ENCODE data around the gene MEG3. TPM values are rescaled to one million over a fixed set of nuclear protein-coding genes. Genes with fewer than 3 reads are reported as not detected.

Gene MEG3
- total RNA-seq, 1 donor from 2014 or later = 82.2 TPM

GRCh38 chr14:100894416-100894815 lies 68.5 kb downstream of the MEG3 start:
- no peak for DNase-seq (ENCODE audit: low spot score)

DNA sequence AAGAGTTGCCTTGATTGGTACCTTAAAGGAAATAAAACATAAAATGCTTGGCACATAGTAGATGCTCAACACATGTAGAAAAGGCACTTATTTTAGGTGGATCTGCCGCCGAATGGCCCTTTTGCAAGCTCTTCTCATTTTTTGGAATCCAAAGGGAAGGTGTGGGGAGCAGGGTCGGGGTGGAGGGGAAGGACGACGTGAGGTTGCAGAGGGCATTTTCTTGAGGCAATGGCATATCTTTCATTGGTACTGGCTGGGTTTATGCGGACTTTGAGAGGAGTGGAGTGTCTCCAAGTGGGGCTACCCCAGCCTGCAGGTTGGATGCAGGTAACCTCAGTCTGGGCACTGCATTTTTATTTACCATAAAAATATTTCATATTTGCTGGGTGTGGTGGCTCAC lies 69.5 kb downstream of the MEG3 start:
- no peak for DNase-seq (ENCODE audit: low spot score)

- no peak for DNase-seq (ENCODE audit: low spot score)
Observed at GRCh38 chr14:100896369-100897060, 70.6 kb downstream of the MEG3 start.

- DNase-seq (ENCODE audit: low spot score) = no peak
Observed at GRCh38 chr14:100898465-100898864, 72.5 kb downstream of the MEG3 start.

- DNase-seq (ENCODE audit: low spot score) = no peak
Observed at GRCh38 chr14:100898935-100899883, 73.3 kb downstream of the MEG3 start.

DNA sequence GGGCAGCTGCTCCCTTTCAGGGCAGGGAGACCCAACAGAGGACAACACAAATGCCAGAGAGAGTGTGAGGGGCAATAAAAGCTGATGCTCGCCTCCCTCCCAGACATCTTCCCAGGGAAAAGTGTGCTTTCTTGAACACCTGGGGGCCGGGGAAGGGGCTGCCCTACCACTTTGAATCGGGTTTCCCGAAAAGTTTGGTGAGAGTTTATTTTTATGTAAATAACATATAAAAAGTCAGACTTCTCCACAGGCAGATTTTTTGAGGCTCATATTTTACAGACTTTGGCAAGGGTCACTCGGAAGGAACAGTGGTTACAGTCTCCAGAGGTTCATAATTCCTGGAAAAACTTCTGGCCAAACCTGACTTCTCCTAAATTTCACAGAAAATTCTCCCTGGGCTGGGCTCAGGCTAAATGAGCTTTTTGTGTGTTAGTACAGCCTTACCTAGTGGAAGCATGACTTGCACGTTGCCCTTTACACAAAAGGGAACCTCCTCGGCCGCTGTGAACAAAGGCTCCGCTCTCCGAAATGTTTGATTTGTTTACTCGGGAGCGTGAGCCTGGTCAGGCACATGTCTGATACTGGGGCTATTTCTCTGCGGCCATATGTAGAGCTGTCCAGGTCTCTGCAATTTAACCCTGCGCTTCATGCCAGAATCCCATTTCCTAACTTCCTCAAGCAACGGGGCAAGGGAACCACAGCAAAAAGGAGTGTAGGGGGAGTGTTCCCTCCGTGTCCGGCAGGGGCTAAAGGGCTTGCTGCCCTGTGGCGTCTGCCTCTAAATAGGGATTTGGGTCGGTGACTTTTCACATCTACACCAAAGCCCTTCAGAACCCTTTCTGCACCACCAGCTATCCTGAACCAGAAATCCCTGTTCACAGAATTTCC lies 74.2 kb downstream of the MEG3 start:
- DNase-seq (ENCODE audit: low spot score) = no peak

- no peak for DNase-seq (ENCODE audit: low spot score)
Observed at GRCh38 chr14:100900837-100901390, 75.0 kb downstream of the MEG3 start.

DNA sequence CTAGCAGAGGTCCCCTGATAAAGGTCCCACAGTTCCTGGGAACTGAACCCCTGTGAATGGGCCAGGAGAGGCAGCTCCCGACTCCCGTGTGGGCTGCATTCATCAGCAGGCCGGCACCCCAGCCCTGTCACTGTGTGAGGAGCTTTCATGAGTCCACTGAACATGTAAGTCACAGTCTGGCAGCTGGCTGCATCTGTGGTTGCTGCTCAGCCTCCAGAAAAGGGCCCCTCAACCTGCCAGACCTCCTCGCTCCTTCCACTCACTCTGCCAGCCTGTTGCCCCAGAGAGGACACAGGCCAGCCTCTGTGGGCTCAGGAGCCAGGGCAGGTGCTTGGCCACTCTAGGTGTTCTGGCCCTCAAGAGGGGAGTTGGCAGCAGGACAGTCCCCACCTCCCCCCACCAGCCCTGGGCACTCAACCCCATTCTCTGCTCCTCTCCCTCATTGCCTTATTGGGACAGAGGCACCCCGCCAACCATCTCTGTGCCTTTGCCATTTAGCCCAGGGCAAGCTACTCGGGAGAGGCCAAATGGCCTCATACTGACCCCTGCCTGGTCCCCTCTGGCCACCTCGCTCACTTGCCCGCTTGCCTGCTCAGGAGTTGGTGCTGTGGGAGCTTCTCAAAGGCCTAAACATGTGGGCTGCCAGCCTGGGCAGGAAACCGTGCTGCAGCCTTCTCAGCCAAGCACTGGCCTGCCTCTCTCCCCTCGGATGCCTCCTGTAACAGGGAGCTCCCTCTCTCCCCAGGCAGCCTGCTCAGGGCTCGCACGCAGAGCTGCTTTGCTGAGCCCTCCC lies 75.7 kb downstream of the MEG3 start:
- DNase-seq (ENCODE audit: low spot score) = no peak

DNA sequence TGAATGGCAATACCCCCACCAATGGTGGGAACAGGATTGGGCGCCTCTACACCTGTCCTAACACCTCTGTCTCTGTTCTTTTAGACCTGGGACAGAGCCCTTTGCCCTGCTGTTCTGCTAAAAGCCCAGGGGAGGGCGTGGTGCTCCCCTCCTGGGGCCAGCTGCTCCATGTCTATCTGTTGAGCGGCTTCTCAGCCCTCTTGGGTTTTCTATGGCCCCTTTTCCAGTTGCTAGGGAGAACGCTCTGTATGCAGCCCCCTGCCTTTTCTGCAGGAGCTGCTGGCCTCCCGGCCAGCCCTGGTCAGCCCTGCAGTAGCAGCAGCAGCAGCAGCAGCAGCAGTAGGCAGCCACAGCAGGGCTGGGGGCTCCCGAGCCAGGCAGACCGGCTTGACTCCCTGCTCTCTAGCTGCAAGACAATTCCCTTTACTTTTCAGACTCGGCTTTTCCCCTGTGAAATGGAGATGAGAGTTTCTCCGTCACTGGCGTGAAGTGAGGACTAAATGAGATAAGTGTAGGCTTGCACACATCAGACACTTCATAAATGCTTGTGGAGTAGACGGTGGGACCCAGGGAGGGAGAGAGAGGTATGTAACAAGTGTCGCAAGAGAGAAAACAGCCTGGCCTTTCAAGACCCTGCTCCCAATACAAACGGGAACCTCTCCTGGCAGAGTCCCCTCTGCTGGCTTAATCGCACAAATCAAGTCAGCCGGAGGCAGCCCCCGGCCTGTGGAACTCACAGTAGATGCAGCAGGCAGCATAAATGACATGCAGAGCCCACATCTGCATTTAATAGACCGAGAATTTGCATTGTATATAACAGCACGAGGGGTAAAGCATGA lies 76.6 kb downstream of the MEG3 start:
- DNase-seq (ENCODE audit: low spot score) = no peak

DNA sequence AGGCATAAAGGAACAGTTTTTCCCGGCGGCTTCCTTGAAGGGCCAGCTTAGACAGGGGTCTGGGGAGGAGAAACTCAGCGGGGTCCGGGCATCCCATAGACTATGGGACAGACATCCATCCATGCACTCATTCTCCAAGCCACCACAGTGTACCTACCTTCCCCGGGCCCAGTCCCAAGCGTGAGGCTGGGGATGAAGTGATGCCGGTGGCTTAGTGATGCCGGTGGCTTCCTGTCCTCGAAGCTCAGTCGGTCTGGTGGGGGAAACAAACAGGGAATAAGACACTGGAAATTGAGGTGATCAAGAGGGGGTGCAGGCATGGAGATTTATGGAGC lies 77.2 kb downstream of the MEG3 start:
- no peak for DNase-seq (ENCODE audit: low spot score)

- DNase-seq (ENCODE audit: low spot score) = no peak
Observed at GRCh38 chr14:100903672-100904185, 77.8 kb downstream of the MEG3 start, which contains the start of gene RTL1. RTL1 (minus strand) TSS chr14:100903722; CDS start chr14:100884788, 18,934 bp downstream.

GRCh38 chr14:100904307-100905087 lies 78.6 kb downstream of the MEG3 start:
- DNase-seq (ENCODE audit: low spot score) = no peak

GRCh38 chr14:100905166-100905565 lies 79.2 kb downstream of the MEG3 start:
- DNase-seq (ENCODE audit: low spot score) = no peak

DNA sequence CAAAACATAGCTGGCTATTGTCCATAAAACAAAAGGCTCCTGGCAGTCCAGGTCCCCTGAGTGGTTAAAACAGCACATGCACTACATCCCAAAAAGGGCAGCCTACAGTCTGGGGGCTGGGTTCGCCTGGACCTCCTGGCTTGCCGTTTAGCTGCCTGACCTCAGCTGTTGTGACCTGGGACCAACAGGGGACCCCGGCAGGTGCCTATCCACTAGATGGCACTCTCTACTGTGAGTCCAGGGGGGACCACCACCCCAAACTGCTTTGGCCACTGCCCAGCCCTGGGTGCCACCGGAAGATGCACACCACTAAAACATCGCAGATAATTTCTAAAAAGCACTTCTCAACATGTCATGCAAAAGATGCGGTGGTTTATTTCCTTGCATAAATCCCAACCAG lies 80.5 kb downstream of the MEG3 start:
- DNase-seq (ENCODE audit: low spot score) = no peak

GRCh38 chr14:100907240-100907639 lies 81.3 kb downstream of the MEG3 start:
- DNase-seq (ENCODE audit: low spot score) = no peak

DNA sequence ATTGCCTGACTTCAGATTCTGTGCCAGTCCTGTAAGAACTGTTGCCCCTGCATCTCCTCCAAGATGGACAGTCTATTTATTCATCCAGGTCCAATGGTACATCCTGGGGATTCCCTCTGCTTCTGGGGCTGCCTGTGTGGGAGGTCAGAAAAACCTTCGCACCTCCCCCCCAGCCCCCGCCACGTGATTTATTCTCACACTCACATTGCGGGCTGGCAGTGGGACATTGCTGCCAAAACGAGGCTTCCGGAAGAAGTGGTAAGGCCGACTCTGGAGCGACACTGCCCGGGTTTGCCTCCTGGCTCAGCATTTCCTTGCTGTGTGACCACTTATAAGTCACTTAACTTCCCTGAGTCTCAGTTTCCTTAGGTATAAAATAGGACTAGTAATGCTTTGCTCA lies 83.5 kb downstream of the MEG3 start:
- DNase-seq (ENCODE audit: low spot score) = no peak

All from mesenteric fat pad (tissue), 1 donor.